SK-N-SH (cell line): Measurements from ENCODE around the gene COQ8B. TPM values are rescaled to one million over a fixed set of nuclear protein-coding genes. Genes with fewer than 3 reads are reported as not detected.

Experiments
- CTCF ChIA-PET: fragments of 300-600, 350-600 bp; formaldehyde crosslinking; extraction: SDS; loops from one replicate; lab custom pipeline; 2021; lab: Yijun Ruan, JAX
- POLR2A ChIA-PET: fragments of 350-600 bp; sonication (Branson Sonifier 250); formaldehyde crosslinking; extraction: SDS; loops from one replicate; lab custom pipeline; 2020; ENCODE audit warnings: antibody characterized with exemption, inconsistent platforms; lab: Yijun Ruan, JAX
- DNase-seq: peaks from one replicate; pipeline ENCODE4 v3.0.0; 2012
- H2AFZ ChIP-seq: fragments of 200-600 bp; sonication (generic); 2 replicates; pipeline ENCODE4 v1.8.1; 2016; ENCODE audit warnings: antibody characterized with exemption, mild to moderate bottlenecking, low read depth
- H3F3A ChIP-seq: fragments of 200-600 bp; sonication (generic); replicated peaks from 2 replicates; pipeline ENCODE3; 2016; ENCODE audit warnings: antibody characterized with exemption, mild to moderate bottlenecking; ENCODE audit not compliant: insufficient read depth
- H3K27ac ChIP-seq, 2 experiments: fragments of 200-500 bp in 1 of 2; fragments of 200-600 bp in 1 of 2; sonication (Bioruptor generic) in 1 of 2; sonication (generic), shearing (Covaris generic) in 1 of 2; 2 replicates each; pipeline versions ENCODE4 v1.5.1 to v1.6.1; 2014 to 2016; ENCODE audit warnings: low read depth in 2 of 2, inconsistent platforms in 1 of 2, low read length in 1 of 2, mild to moderate bottlenecking in 1 of 2, mixed read lengths in 1 of 2
- H3K27me3 ChIP-seq: fragments of 200-600 bp; sonication (generic), shearing (Covaris generic); 2 replicates; pipeline ENCODE4 v1.6.1; 2016; ENCODE audit warnings: mixed run types; ENCODE audit not compliant: insufficient read depth
- H3K36me3 ChIP-seq, 2 experiments: fragments of 200-500 bp in 1 of 2; fragments of 200-600 bp in 1 of 2; sonication (Bioruptor generic) in 1 of 2; sonication (generic) in 1 of 2; replicated peaks in 1 of 2; 2 replicates each; pipeline versions ENCODE3 to v1.5.1; 2014 to 2016; ENCODE audit warnings: low read length in 1 of 2, mild to moderate bottlenecking in 1 of 2; ENCODE audit not compliant: insufficient read depth in 2 of 2, control insufficient read depth in 1 of 2
- H3K4me1 ChIP-seq, 2 experiments: fragments of 200-500 bp in 1 of 2; fragments of 200-600 bp in 1 of 2; sonication (Bioruptor generic) in 1 of 2; sonication (generic), shearing (Covaris generic) in 1 of 2; 2 replicates each; pipeline versions ENCODE4 v1.5.1 to v1.6.1; 2014 to 2016; ENCODE audit warnings: low read depth in 1 of 2, low read length in 1 of 2, mixed run types in 1 of 2; ENCODE audit not compliant: insufficient read depth in 2 of 2, control insufficient read depth in 1 of 2
- H3K4me2 ChIP-seq: fragments of 200-600 bp; sonication (generic), shearing (Covaris generic); 2 replicates; pipeline ENCODE4 v1.6.1; 2017; ENCODE audit warnings: mixed run types
- H3K4me3 ChIP-seq, 2 experiments: fragments of 200-500 bp in 1 of 2; fragments of 200-600 bp in 1 of 2; sonication (Bioruptor generic) in 1 of 2; sonication (generic), shearing (Covaris generic) in 1 of 2; 2 replicates each; pipeline versions ENCODE4 v1.5.1 to v1.8.1; 2014 to 2016; ENCODE audit warnings: low read depth in 2 of 2, inconsistent platforms in 1 of 2, low read length in 1 of 2, mild to moderate bottlenecking in 1 of 2, mixed read lengths in 1 of 2, moderate library complexity in 1 of 2
- H3K79me2 ChIP-seq: fragments of 200-600 bp; sonication (generic); 2 replicates; pipeline ENCODE4 v1.8.1; 2017; ENCODE audit warnings: mild to moderate bottlenecking; ENCODE audit not compliant: insufficient read depth
- H3K9ac ChIP-seq: fragments of 200-600 bp; sonication (generic); 2 replicates; pipeline ENCODE4 v1.6.1; 2017; ENCODE audit warnings: mixed run types
- H3K9me2 ChIP-seq: fragments of 200-600 bp; sonication (generic); 2 replicates; pipeline ENCODE4 v1.6.1; 2017; ENCODE audit warnings: mixed run types
- H3K9me3 ChIP-seq: fragments of 200-600 bp; sonication (generic); 2 replicates; pipeline ENCODE4 v1.6.1; 2017; ENCODE audit warnings: mixed run types, mild to moderate bottlenecking, moderate library complexity
- H4K20me1 ChIP-seq: fragments of 200-600 bp; sonication (generic); 2 replicates; pipeline ENCODE4 v1.6.1; 2017; ENCODE audit warnings: mild to moderate bottlenecking, mixed run types; ENCODE audit not compliant: insufficient read depth
- CHD2 ChIP-seq: fragments of 150-350 bp; IDR thresholded peaks from 2 replicates; pipeline ENCODE4 v1.6.1; 2018; ENCODE audit warnings: low read length; ENCODE audit not compliant: partially characterized antibody
- ELF1 ChIP-seq: IDR thresholded peaks from 2 replicates; pipeline ENCODE4 v1.4.0; 2012
- FOSL2 ChIP-seq: IDR thresholded peaks from 2 replicates; pipeline ENCODE4 v1.4.0; 2012; ENCODE audit warnings: low read depth, mild to moderate bottlenecking, moderate library complexity, borderline replicate concordance
- FOXJ3 ChIP-seq: sonication (generic); formaldehyde crosslinking; IDR thresholded peaks from 2 replicates; pipeline ENCODE4 v1.5.1; 2020; ENCODE audit warnings: mild to moderate bottlenecking, missing genetic modification reagents
- MEF2A ChIP-seq: IDR thresholded peaks from 2 replicates; pipeline ENCODE4 v1.4.0; 2012; ENCODE audit warnings: low read depth, borderline replicate concordance
- MXI1 ChIP-seq: IDR thresholded peaks from 2 replicates; pipeline ENCODE4 v1.6.1; 2012; ENCODE audit warnings: mild to moderate bottlenecking, low read depth, low read length, improper control_type of control experiment
- NRF1 ChIP-seq: IDR thresholded peaks from 2 replicates; pipeline ENCODE4 v1.6.1; 2012; ENCODE audit warnings: low read depth, mild to moderate bottlenecking, low read length
- RCOR1 ChIP-seq: fragments of 150-350 bp; IDR thresholded peaks from 2 replicates; pipeline ENCODE4 v1.6.1; 2017; ENCODE audit warnings: antibody characterized with exemption, low read length
- RFX5 ChIP-seq: IDR thresholded peaks from 2 replicates; pipeline ENCODE4 v1.6.1; 2012; ENCODE audit warnings: mild to moderate bottlenecking, improper control_type of control experiment, low read length
- SIN3A ChIP-seq: IDR thresholded peaks from 2 replicates; pipeline ENCODE4 v1.6.1; 2012; ENCODE audit warnings: low read depth, mild to moderate bottlenecking, low read length, moderate library complexity, borderline replicate concordance
- ZBTB33 ChIP-seq: IDR thresholded peaks from 2 replicates; pipeline ENCODE4 v1.4.0; 2012; ENCODE audit warnings: low read depth, borderline replicate concordance
- whole genome bisulfite sequencing: methylation state at CpG from one replicate; pipeline ENCODE4 v1.1.6; 2017; ENCODE audit warnings: low lambda C conversion rate; 5-methylcytosine and 5-hydroxymethylcytosine counted together
- polyA plus RNA-seq, 3 experiments: library from polyadenylated mRNA; depleted of rRNA; stranded (reverse); fragments of >200 nt; gene quantifications; 2 replicates each; pipeline ENCODE4 v1.2.3, GENCODE V29; 2012

Gene COQ8B
- polyA plus RNA-seq, 1 of the 3 experiments (the other 2 are of a cell fraction), result 43.8 TPM

GRCh38 chr19:40704491-40705361, 12.0 kb downstream of the COQ8B start:
- CTCF ChIA-PET, result interaction anchor here (1.3 to 1.4 kb wide), 2 partner anchors 23 to 26 kb away, joined by 3 to 4 read pairs; no protein-coding TSS in a partner anchor

DNA sequence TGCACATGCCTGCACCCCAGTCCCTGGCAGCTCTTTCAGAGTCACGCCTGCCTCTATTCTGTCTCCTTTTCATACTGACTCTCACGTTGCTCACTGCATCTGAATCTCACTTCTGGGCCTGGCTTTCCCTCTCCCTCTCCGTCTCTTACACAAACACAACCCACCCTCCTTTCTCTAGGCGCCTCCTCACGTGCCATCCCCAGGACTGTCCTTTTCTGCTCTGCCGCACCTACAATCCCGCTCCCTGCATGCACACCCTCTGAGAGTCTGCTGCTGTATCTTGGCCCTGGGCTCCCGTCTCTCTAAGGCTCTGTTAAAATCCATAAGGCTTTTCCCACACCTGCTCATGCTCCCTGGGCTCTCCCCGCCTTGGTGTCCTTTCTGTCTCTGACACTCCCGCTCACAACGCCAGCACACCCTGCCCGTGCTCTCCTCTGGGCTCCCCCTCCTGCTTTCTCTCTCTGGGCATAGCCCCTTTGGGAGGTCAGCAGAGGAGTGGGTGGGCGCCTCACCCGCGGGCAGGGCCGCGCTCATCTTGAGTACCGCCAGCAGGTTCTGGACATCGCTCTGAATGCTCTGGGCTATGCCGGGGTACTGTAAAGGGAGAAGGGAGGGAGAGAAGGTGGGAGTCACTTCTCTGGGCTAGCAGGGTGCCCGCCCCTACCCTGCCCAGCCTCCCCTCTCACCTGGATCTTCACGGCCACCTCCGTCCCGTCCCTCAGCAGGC, 13.5 kb downstream of the COQ8B start:
- Histone ChIP-seq H2AFZ (no peak overlapping the region), H3K4me2 (no peak overlapping the region), H3F3A (no peaks in the 10 kb centered on the region), H3K27me3 (no peaks in the 10 kb centered on the region), H3K4me1 (no peaks in the 10 kb centered on the region), H3K9ac (no peak overlapping the region), H3K9me3 (no peaks in the 10 kb centered on the region), H4K20me1 (no peaks in the 10 kb centered on the region), H3K36me3 (peaks cover 34 to 44% of the 10 kb centered on the region in 2 experiments), H3K27ac (no peak overlapping the region), H3K79me2 (no peaks in the 10 kb centered on the region), H3K4me3 (no peak overlapping the region), H3K9me2 (no peaks in the 10 kb centered on the region)
- WGBS, result 91% methylated on average over 24 of the region's 24 CpGs
- TF ChIP-seq ZBTB33 (no peak), RFX5 (no peak), SIN3A (no peak), MEF2A (no peak), CHD2 (no peak), FOXJ3 (CRISPR knock-in tag) (no peak), FOSL2 (no peak), RCOR1 (no peak)
- CTCF ChIA-PET, result interaction anchor here (1.2 to 1.4 kb wide), 3 partner anchors 22 to 40 kb away, joined by 3 to 4 read pairs (median 3); no protein-coding TSS in a partner anchor
- DNase-seq, result no peak
- POLR2A ChIA-PET, result no interaction called here

More at GRCh38 chr19:40704491-40705361, 12.0 kb downstream of the COQ8B start:
- H3K4me1 ChIP-seq, result no peaks in the 10 kb centered on the region
- H3K9me2 ChIP-seq, result no peaks in the 10 kb centered on the region
- H3K9ac ChIP-seq, result no peak overlapping the region
- H4K20me1 ChIP-seq, result no peaks in the 10 kb centered on the region
- no peak overlapping the region for H2AFZ ChIP-seq
- no peak overlapping the region for H3K27ac ChIP-seq
- peaks cover 34 to 47% of the 10 kb centered on the region in 2 experiments for H3K36me3 ChIP-seq
- no peak for DNase-seq
- TF ChIP-seq ELF1, result no peak
- TF ChIP-seq MXI1, result no peak
- no peak for TF ChIP-seq FOSL2
- TF ChIP-seq RCOR1, result no peak
- no peak for TF ChIP-seq FOXJ3 (CRISPR knock-in tag)
- TF ChIP-seq NRF1, result no peak
- TF ChIP-seq, all 33 proteins: peak for 0
- no peaks in the 10 kb centered on the region; the same call in 1 of the 2 replicates for H3K79me2 ChIP-seq
- 94% methylated on average over 18 of the region's 18 CpGs for WGBS
- H3K4me3 ChIP-seq, result no peak overlapping the region
- H3F3A ChIP-seq, result no peaks in the 10 kb centered on the region
- no peak overlapping the region for H3K4me2 ChIP-seq
- POLR2A ChIA-PET, result interaction anchor here (0.6 kb wide), 1 partner anchor 14 kb away, joined by 3 read pairs; no protein-coding TSS in a partner anchor
- H3K9me3 ChIP-seq, result no peaks in the 10 kb centered on the region
- H3K27me3 ChIP-seq, result no peaks in the 10 kb centered on the region
